NB4 (cell line): Measurements from ENCODE around the gene CYB5A.
A peak's percentile ranks its signal among the peaks of the same experiment; 100 is the strongest.

ENCODE experiments used
- DNase-seq: peaks from one replicate; pipeline ENCODE4 v3.0.0; 2010; ENCODE audit warnings: low read depth
- H3K4me3 ChIP-seq: one replicate; pipeline ENCODE4 v1.5.1; 2011; ENCODE audit warnings: mild to moderate bottlenecking, low read depth, low read length, moderate library complexity
- CTCF ChIP-seq: IDR thresholded peaks from one replicate; pipeline ENCODE4 v1.5.1; 2012; ENCODE audit warnings: low read depth, low read length
- MAX ChIP-seq: IDR thresholded peaks from 2 replicates; pipeline ENCODE4 v1.6.1; 2011; ENCODE audit warnings: low read depth, low read length
- MYC ChIP-seq: IDR thresholded peaks from 2 replicates; pipeline ENCODE4 v1.6.1; 2011; ENCODE audit warnings: low read depth, low read length
- POLR2A ChIP-seq: IDR thresholded peaks from 2 replicates; pipeline ENCODE4 v1.6.1; 2011; ENCODE audit warnings: mild to moderate bottlenecking; ENCODE audit not compliant: insufficient read length; ENCODE audit errors: extremely low read depth

CYB5A gene

GRCh38 chr18:74255131-74255616 is 36.6 kb downstream of the CYB5A start:
- DNase-seq: no peak
- no peak overlapping the region for H3K4me3 ChIP-seq
- TF ChIP-seq CTCF (no peak), MAX (no peak), POLR2A (no peak)

- DNase-seq: peak; percentile 56
- no peak overlapping the region for H3K4me3 ChIP-seq
- TF ChIP-seq CTCF (no peak), MAX (no peak), MYC (no peak), POLR2A (no peak)
These were observed 39.7 kb downstream of the CYB5A start for GRCh38 chr18:74252039-74252395.

GRCh38 chr18:74251297-74252038 is 40.3 kb downstream of the CYB5A start:
- peak; percentile 86 for DNase-seq
- H3K4me3 ChIP-seq: no peak overlapping the region
- TF ChIP-seq MYC: no peak
- TF ChIP-seq POLR2A: no peak
- no peak for TF ChIP-seq MAX
- no peak for TF ChIP-seq CTCF

- DNase-seq: no peak
- H3K4me3 ChIP-seq: no peak overlapping the region
- TF ChIP-seq MAX: no peak
- TF ChIP-seq MYC: no peak
- no peak for TF ChIP-seq POLR2A
- TF ChIP-seq CTCF: no peak
These were observed 41.6 kb downstream of the CYB5A start for GRCh38 chr18:74250131-74250530.

GRCh38 chr18:74249181-74249968 is 42.4 kb downstream of the CYB5A start:
- DNase-seq: peak; percentile 81
- TF ChIP-seq MAX: no peak
- TF ChIP-seq CTCF: no peak
- TF ChIP-seq POLR2A: no peak
- no peak for TF ChIP-seq MYC
- H3K4me3 ChIP-seq: no peak overlapping the region
